ENCODE data around the gene SOX9. TPM values are rescaled to one million over a fixed set of nuclear protein-coding genes. Genes with fewer than 3 reads are reported as not detected.

The SOX9 gene
- total and polyA plus RNA-seq, 9 donors, result 0.10 to 21.6 (median 1.6) TPM; not detected in 1

DNA sequence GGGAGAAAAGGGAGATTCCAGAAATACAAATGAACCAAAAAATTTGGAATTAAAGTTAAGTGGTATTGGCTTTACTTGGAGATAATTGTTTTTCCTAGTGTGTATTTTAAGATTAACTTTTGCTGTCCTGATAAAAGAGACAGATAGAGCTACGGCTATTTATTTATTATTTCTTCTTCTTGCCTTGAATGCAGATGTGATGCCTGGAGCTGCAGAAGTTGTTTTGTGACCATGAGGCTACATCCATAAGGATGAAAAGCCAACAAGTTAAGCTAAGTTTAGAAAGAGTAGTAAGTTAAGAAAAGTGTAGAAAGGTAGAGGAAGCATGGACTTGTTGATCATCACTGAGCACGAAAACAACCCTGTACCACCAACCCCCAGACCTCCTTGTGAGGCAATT, 41.7 kb downstream of the SOX9 start:
- Histone ChIP-seq H3K9me3 (no peaks in the 10 kb centered on the region), H3K27ac (no peak overlapping the region), H3K4me3 (no peak overlapping the region), H3K4me1 (ENCODE audit: insufficient read depth) (no peaks in the 10 kb centered on the region), H3K36me3 (no peaks in the 10 kb centered on the region), H3K27me3 (no peaks in the 10 kb centered on the region)
- TF ChIP-seq, protein P1, sequence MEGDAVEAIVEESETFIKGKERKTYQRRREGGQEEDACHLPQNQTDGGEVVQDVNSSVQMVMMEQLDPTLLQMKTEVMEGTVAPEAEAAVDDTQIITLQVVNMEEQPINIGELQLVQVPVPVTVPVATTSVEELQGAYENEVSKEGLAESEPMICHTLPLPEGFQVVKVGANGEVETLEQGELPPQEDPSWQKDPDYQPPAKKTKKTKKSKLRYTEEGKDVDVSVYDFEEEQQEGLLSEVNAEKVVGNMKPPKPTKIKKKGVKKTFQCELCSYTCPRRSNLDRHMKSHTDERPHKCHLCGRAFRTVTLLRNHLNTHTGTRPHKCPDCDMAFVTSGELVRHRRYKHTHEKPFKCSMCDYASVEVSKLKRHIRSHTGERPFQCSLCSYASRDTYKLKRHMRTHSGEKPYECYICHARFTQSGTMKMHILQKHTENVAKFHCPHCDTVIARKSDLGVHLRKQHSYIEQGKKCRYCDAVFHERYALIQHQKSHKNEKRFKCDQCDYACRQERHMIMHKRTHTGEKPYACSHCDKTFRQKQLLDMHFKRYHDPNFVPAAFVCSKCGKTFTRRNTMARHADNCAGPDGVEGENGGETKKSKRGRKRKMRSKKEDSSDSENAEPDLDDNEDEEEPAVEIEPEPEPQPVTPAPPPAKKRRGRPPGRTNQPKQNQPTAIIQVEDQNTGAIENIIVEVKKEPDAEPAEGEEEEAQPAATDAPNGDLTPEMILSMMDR (IDR thresholded peaks at IDR 0.05), result no peak
- no peak for TF ChIP-seq EP300 (IDR thresholded peaks at IDR 0.05)
- no peak for TF ChIP-seq POLR2A (IDR thresholded peaks at IDR 0.05)
- no peak for DNase-seq
- 64 to 78% (median 68%) methylated on average over 2 of the region's 2 CpGs for WGBS, 3 donors
- intact Hi-C loops (cut with DNase I), result no loop called here

DNA sequence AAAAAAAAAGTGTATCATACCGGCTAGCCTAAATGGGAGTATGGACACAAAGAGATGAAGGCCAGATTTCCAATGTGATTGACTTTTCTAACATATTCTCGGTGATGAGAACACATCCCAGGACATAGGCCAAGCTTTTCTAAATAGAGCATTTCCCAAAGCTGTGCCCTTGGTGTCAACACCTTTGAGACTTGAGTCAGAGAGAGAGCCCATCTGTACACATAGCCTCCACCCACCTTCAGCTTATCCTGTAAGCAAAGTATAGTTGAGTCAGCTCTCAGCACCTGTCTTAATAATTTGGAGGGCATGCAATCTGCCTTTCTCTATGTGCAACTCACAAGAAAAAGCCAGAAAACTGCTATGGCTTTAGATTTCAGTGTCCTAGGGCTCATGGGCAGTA, 42.7 kb downstream of the SOX9 start:
- Histone ChIP-seq H3K27me3 (no peaks in the 10 kb centered on the region), H3K36me3 (no peaks in the 10 kb centered on the region), H3K4me1 (ENCODE audit: insufficient read depth) (no peaks in the 10 kb centered on the region), H3K9me3 (no peaks in the 10 kb centered on the region), H3K27ac (no peak overlapping the region), H3K4me3 (no peak overlapping the region)
- no peak for DNase-seq
- TF ChIP-seq POLR2A (IDR thresholded peaks at IDR 0.05) (no peak), EP300 (IDR thresholded peaks at IDR 0.05) (no peak)
- TF ChIP-seq, protein P1 (IDR thresholded peaks at IDR 0.05), result no peak
- intact Hi-C loops (cut with DNase I), result no loop called here
- 83 to 88% (median 86%) methylated on average over 2 of the region's 2 CpGs for WGBS, 3 donors

DNA sequence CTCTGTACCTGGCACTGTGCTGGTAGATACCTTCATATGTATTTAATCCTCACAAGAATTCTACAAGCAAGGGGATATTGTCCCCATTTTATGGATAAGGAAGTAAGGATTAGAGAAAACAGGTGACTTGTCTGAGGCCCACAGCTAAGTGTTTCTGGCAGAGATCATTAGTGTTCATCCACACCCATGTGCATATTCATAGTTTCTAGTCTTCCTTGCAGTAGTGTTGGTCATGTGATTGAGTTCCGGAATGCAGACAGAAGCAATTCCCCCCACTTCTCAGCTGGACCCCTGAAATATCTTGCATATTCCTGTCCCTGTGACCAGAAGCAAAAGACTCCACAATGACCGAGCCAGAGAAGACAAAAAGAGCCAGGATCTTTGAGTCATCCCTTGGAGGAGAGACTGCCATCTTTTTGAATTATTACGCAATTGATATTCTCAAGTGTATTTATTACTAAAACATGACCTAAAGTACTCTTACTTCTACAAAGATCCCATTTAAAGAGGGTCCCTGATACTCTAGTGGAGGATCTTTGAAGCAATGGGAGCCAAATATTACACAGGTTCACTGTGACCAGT, 43.4 kb downstream of the SOX9 start:
- H3K27ac ChIP-seq, result no peak overlapping the region
- TF ChIP-seq, protein P1 (IDR thresholded peaks at IDR 0.05), result no peak
- TF ChIP-seq POLR2A (IDR thresholded peaks at IDR 0.05) (no peak), EP300 (IDR thresholded peaks at IDR 0.05) (no peak)
- H3K4me3 ChIP-seq, result no peak overlapping the region
- no peaks in the 10 kb centered on the region for H3K4me1 ChIP-seq (ENCODE audit: insufficient read depth)
- intact Hi-C loops (cut with DNase I), result no loop called here
- WGBS, 3 donors, result 87 to 90% (median 89%) methylated on average over 3 of the region's 3 CpGs
- no peaks in the 10 kb centered on the region for H3K27me3 ChIP-seq
- H3K36me3 ChIP-seq, result no peaks in the 10 kb centered on the region
- no peaks in the 10 kb centered on the region for H3K9me3 ChIP-seq
- DNase-seq, result no peak

DNA sequence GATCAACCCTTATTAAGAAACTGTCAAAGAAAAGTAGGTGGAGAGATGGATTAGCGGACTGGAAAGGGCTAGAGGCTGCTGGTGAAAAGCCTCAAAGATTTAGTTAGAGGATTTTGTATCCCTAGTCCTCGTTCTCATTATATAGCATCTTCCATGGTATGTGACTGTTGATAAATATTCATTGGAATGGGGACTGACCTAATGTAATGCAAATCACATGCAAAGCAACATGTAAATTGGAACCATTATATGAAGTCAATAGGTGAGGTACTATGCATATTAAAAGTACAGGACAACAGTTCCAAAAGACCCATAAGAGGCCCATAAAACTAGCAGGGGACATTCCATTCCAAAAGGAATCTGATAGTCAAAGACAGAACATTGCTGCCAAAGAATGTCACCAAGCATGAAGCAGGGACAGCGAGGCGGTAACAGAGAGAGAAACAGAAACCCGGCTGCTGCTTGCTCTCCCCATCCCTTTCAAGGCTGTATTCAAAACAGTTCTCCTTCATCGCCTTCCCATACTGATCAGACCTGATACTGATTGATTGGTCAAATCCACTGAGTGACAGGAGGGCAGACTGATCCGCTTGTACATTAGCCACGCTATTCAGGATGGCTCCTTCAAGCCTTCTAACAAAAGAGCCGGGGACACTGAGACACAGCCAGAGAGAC, 44.5 kb downstream of the SOX9 start:
- Histone ChIP-seq H3K27me3 (no peaks in the 10 kb centered on the region), H3K4me1 (ENCODE audit: insufficient read depth) (no peaks in the 10 kb centered on the region), H3K27ac (no peak overlapping the region), H3K36me3 (no peaks in the 10 kb centered on the region), H3K9me3 (no peaks in the 10 kb centered on the region), H3K4me3 (no peak overlapping the region)
- WGBS, 3 donors, result 65 to 80% (median 75%) methylated on average over 9 of the region's 9 CpGs
- intact Hi-C loops (cut with DNase I), result no loop called here
- TF ChIP-seq POLR2A (IDR thresholded peaks at IDR 0.05), result no peak
- TF ChIP-seq, protein P1 (IDR thresholded peaks at IDR 0.05), result no peak
- TF ChIP-seq EP300 (IDR thresholded peaks at IDR 0.05), result no peak
- DNase-seq, result no peak
